ENCODE measurements around the gene ADAM12. TPM values are rescaled to one million over a fixed set of nuclear protein-coding genes. Genes with fewer than 3 reads are reported as not detected.

The ADAM12 gene
- polyA plus RNA-seq, 1 donor from 2014 or later, result 0.09 TPM

DNA sequence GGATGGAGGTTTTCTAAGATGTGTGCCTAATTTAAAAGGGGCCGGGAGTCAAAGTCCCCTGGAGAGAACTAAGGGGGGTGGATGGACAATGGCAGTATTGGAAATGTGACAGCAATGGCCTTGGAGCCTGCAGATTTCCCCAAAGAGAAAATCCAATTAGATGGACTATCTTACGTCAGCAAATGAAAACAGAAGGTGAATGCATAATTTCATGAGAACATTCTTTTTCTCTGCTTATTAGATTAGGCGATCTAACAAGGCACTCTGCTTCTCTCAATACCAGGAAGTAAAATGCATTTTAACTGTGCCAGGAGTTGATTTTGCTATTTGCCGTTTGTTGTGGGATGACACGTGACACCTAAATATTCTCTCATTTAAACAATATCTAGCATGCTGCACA, 226.6 kb downstream of the ADAM12 start:
- H3K9me2 ChIP-seq (ENCODE audit: insufficient read depth, low read length), result no peaks in the 10 kb centered on the region
- no peaks in the 10 kb centered on the region for H3K27me3 ChIP-seq (ENCODE audit: insufficient read depth, low read depth, low read length)
- H3F3A ChIP-seq (ENCODE audit: insufficient read depth, low read length, poor library complexity, severe bottlenecking), result no peaks in the 10 kb centered on the region
- H3K27ac ChIP-seq (ENCODE audit: low read length), result no peak overlapping the region
- TF ChIP-seq, protein P1, sequence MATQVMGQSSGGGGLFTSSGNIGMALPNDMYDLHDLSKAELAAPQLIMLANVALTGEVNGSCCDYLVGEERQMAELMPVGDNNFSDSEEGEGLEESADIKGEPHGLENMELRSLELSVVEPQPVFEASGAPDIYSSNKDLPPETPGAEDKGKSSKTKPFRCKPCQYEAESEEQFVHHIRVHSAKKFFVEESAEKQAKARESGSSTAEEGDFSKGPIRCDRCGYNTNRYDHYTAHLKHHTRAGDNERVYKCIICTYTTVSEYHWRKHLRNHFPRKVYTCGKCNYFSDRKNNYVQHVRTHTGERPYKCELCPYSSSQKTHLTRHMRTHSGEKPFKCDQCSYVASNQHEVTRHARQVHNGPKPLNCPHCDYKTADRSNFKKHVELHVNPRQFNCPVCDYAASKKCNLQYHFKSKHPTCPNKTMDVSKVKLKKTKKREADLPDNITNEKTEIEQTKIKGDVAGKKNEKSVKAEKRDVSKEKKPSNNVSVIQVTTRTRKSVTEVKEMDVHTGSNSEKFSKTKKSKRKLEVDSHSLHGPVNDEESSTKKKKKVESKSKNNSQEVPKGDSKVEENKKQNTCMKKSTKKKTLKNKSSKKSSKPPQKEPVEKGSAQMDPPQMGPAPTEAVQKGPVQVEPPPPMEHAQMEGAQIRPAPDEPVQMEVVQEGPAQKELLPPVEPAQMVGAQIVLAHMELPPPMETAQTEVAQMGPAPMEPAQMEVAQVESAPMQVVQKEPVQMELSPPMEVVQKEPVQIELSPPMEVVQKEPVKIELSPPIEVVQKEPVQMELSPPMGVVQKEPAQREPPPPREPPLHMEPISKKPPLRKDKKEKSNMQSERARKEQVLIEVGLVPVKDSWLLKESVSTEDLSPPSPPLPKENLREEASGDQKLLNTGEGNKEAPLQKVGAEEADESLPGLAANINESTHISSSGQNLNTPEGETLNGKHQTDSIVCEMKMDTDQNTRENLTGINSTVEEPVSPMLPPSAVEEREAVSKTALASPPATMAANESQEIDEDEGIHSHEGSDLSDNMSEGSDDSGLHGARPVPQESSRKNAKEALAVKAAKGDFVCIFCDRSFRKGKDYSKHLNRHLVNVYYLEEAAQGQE (IDR thresholded peaks at IDR 0.05; ENCODE audit: borderline replicate concordance), result no peak
- TF ChIP-seq POLR2AphosphoS5 (IDR thresholded peaks at IDR 0.05) (no peak), EZH2 (IDR thresholded peaks at IDR 0.05; ENCODE audit: borderline replicate concordance, insufficient read depth, low read length, poor library complexity, severe bottlenecking) (no peak), SMC3 (conservative IDR thresholded peaks at IDR 0.05; ENCODE audit: poor library complexity) (no peak), TAF1 (IDR thresholded peaks at IDR 0.05; ENCODE audit: low read depth) (no peak), MXI1 (conservative IDR thresholded peaks at IDR 0.05; ENCODE audit: poor library complexity, severe bottlenecking) (no peak)
- TF ChIP-seq, protein P2, sequence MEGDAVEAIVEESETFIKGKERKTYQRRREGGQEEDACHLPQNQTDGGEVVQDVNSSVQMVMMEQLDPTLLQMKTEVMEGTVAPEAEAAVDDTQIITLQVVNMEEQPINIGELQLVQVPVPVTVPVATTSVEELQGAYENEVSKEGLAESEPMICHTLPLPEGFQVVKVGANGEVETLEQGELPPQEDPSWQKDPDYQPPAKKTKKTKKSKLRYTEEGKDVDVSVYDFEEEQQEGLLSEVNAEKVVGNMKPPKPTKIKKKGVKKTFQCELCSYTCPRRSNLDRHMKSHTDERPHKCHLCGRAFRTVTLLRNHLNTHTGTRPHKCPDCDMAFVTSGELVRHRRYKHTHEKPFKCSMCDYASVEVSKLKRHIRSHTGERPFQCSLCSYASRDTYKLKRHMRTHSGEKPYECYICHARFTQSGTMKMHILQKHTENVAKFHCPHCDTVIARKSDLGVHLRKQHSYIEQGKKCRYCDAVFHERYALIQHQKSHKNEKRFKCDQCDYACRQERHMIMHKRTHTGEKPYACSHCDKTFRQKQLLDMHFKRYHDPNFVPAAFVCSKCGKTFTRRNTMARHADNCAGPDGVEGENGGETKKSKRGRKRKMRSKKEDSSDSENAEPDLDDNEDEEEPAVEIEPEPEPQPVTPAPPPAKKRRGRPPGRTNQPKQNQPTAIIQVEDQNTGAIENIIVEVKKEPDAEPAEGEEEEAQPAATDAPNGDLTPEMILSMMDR (IDR thresholded peaks at IDR 0.05; ENCODE audit: poor library complexity, severe bottlenecking), result no peak
- H3K36me3 ChIP-seq (ENCODE audit: insufficient read depth, low read length), result no peaks in the 10 kb centered on the region
- H3K79me2 ChIP-seq (replicated peaks; ENCODE audit: insufficient read depth, low read length), result no peaks in the 10 kb centered on the region
- H4K20me1 ChIP-seq (ENCODE audit: insufficient read depth), result no peaks in the 10 kb centered on the region
- H2AFZ ChIP-seq (ENCODE audit: low read depth, low read length), result no peak overlapping the region
- H3K9ac ChIP-seq (ENCODE audit: low read length), result no peak overlapping the region
- no peak overlapping the region for H3K4me2 ChIP-seq (ENCODE audit: low read length)
- no peaks in the 10 kb centered on the region for H3K9me3 ChIP-seq (ENCODE audit: low read length)
- H3K4me3 ChIP-seq (ENCODE audit: low read length), result no peak overlapping the region

DNA sequence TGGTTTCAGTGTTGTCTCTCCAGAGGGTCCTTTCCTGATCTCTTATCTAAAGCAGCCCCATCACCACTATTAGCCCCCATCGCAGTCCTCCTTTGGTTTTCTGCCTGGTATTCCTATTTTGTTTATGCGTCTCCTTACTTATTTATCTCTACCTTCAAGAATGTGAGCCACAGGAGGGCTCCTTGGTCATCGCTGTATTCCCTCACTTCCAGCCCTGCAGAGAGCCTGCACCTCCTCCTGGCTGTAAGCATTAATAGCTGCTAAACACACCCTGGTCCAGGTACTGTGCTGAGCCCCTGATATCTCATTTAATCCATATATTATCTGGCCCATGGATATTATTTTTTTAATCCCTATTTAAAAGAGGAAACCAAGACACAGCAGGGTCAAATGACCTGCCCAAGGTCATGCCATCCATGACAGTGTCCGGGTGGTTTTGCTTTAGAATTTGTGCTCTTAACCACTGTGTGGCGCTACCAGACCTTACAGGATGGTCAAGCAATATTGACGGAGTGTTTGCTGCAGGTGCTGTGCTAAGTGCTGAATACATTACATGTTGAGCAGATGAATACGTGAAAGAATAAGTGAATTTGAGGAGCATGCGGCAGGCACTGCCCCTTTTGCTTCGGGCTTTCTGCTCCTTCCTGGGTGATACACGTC, 227.2 kb downstream of the ADAM12 start:
- Histone ChIP-seq H3K27me3 (ENCODE audit: insufficient read depth, low read depth, low read length) (no peaks in the 10 kb centered on the region), H3K4me2 (ENCODE audit: low read length) (no peak overlapping the region), H3K36me3 (ENCODE audit: insufficient read depth, low read length) (no peaks in the 10 kb centered on the region), H3K9me2 (ENCODE audit: insufficient read depth, low read length) (no peaks in the 10 kb centered on the region), H3K27ac (ENCODE audit: low read length) (no peak overlapping the region), H4K20me1 (ENCODE audit: insufficient read depth) (no peaks in the 10 kb centered on the region), H3K9ac (ENCODE audit: low read length) (no peak overlapping the region), H3F3A (ENCODE audit: insufficient read depth, low read length, poor library complexity, severe bottlenecking) (no peaks in the 10 kb centered on the region), H2AFZ (ENCODE audit: low read depth, low read length) (no peak overlapping the region), H3K9me3 (ENCODE audit: low read length) (no peaks in the 10 kb centered on the region), H3K79me2 (replicated peaks; ENCODE audit: insufficient read depth, low read length) (no peaks in the 10 kb centered on the region), H3K4me3 (ENCODE audit: low read length) (no peak overlapping the region)
- no peak for TF ChIP-seq TAF1 (IDR thresholded peaks at IDR 0.05; ENCODE audit: low read depth)
- TF ChIP-seq, protein P2 (IDR thresholded peaks at IDR 0.05; ENCODE audit: poor library complexity, severe bottlenecking), result peak; percentile 10
- TF ChIP-seq RAD21 (conservative IDR thresholded peaks at IDR 0.05), result peak; percentile 11
- TF ChIP-seq, protein P1 (IDR thresholded peaks at IDR 0.05; ENCODE audit: borderline replicate concordance), result no peak
- TF ChIP-seq POLR2AphosphoS5 (IDR thresholded peaks at IDR 0.05), result no peak
